Measurements from ENCODE around the gene JAKMIP3. TPM values are rescaled to one million over a fixed set of nuclear protein-coding genes. Genes with fewer than 3 reads are reported as not detected.

The JAKMIP3 gene
- total and polyA plus RNA-seq, 2 donors (not counting 1 experiment from before 2014, with no cell fraction given), result 0.17 to 0.21 TPM

- Mint-ChIP-seq H3K27me3 (peaks cover 51% of the 10 kb centered on the region), H3K4me1 (peaks cover 12% of the 10 kb centered on the region), H3K9me3 (ENCODE audit: insufficient read depth) (no peaks in the 10 kb centered on the region), H3K27ac (no peak overlapping the region), H3K4me3 (no peak overlapping the region)
- DNase-seq (no peak), ATAC-seq (ENCODE audit: low read depth) (no peak)
- Histone ChIP-seq H3K4me2 (replicated peaks; ENCODE audit: low read depth, low read length, poor library complexity, severe bottlenecking) (no peak overlapping the region), H3K9ac (ENCODE audit: low read length) (no peak overlapping the region), H3K4me1 (ENCODE audit: control insufficient read depth in 2 of 2, insufficient read depth in 2 of 2, low read length in 2 of 2) (no peaks in the 10 kb centered on the region), H3K9me3 (ENCODE audit: control extremely low read depth in 1 of 3, control insufficient read depth in 2 of 3, insufficient read depth in 1 of 3, low read length in 2 of 3) (no peaks in the 10 kb centered on the region), H3K36me3 (replicated peaks in 1 of 2; ENCODE audit: control extremely low read depth in 1 of 2, control insufficient read depth in 1 of 2, extremely low read depth in 1 of 2, insufficient read depth in 2 of 2, low read length in 1 of 2) (no peaks in the 10 kb centered on the region), H3K4me3 (ENCODE audit: control extremely low read depth in 1 of 5, extremely low read depth in 1 of 5, insufficient read depth in 1 of 5, low read depth in 2 of 5, low read length in 4 of 5) (no peak overlapping the region), H3K27ac (ENCODE audit: low read length in 2 of 2) (no peak overlapping the region), H2AFZ (ENCODE audit: insufficient read depth, low read depth, low read length, poor library complexity, severe bottlenecking) (no peak overlapping the region), H3K27me3 (replicated peaks in 1 of 4; ENCODE audit: control extremely low read depth in 1 of 4, control insufficient read depth in 3 of 4, insufficient read depth in 4 of 4, low read length in 3 of 4) (peaks cover 0 to 36% (median 6%) of the 10 kb centered on the region in 4 experiments), H3K79me2 (ENCODE audit: control insufficient read depth, insufficient read depth, low read length) (no peaks in the 10 kb centered on the region), H4K20me1 (ENCODE audit: control insufficient read depth, insufficient read depth, low read length, poor library complexity, severe bottlenecking) (no peaks in the 10 kb centered on the region)
- WGBS (ENCODE audit: insufficient coverage), result 82% methylated on average over 8 of the region's 9 CpGs
- ChIA-PET CTCF (interaction anchor here (0.6 to 1.1 kb wide), 2 partner anchors 17 to 152 kb away, joined by 3 read pairs; no protein-coding TSS in a partner anchor), POLR2A (no interaction called here)
- no peak for TF ChIP-seq EZH2 (IDR thresholded peaks at IDR 0.05; ENCODE audit: borderline replicate concordance, insufficient read depth, low read depth, low read length, poor library complexity, severe bottlenecking)
- TF ChIP-seq, protein P1, sequence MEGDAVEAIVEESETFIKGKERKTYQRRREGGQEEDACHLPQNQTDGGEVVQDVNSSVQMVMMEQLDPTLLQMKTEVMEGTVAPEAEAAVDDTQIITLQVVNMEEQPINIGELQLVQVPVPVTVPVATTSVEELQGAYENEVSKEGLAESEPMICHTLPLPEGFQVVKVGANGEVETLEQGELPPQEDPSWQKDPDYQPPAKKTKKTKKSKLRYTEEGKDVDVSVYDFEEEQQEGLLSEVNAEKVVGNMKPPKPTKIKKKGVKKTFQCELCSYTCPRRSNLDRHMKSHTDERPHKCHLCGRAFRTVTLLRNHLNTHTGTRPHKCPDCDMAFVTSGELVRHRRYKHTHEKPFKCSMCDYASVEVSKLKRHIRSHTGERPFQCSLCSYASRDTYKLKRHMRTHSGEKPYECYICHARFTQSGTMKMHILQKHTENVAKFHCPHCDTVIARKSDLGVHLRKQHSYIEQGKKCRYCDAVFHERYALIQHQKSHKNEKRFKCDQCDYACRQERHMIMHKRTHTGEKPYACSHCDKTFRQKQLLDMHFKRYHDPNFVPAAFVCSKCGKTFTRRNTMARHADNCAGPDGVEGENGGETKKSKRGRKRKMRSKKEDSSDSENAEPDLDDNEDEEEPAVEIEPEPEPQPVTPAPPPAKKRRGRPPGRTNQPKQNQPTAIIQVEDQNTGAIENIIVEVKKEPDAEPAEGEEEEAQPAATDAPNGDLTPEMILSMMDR (IDR thresholded peaks at IDR 0.05), result no peak
- intact Hi-C loops (cut with micrococcal nuclease), result no loop called here
Observed at GRCh38 chr10:132040046-132040445, 25.7 kb upstream of the JAKMIP3 start.

DNA sequence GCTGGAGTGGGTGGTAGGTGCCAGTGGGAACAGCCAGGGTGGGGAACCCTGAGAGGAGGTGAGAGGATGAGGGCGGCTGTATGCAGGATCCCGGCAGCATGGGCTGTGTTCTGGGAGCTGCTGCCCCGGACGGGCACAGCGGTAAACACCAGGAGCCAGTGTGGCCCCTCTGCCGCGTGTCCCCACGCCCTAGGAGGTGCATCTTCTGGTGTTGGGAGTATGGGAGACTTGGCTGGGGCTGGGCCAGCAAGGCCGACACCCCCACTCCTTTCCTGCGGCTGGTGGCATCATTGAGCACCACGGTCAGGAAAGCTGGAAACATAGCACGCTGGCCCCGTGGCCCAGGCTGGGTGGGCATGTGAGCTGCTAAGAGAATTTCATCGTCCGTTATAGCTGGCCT, 24.4 kb upstream of the JAKMIP3 start:
- no peaks in the 10 kb centered on the region for H4K20me1 ChIP-seq (ENCODE audit: control insufficient read depth, insufficient read depth, low read length, poor library complexity, severe bottlenecking)
- DNase-seq (no peak), ATAC-seq (ENCODE audit: low read depth) (no peak)
- H3K27me3 Mint-ChIP-seq, result peaks cover 47% of the 10 kb centered on the region
- no peak overlapping the region for H3K4me3 Mint-ChIP-seq
- POLR2A ChIA-PET, result no interaction called here
- H3K27ac Mint-ChIP-seq, result no peak overlapping the region
- CTCF ChIA-PET, result no interaction called here
- H3K4me3 ChIP-seq (ENCODE audit: control extremely low read depth in 1 of 5, extremely low read depth in 1 of 5, insufficient read depth in 1 of 5, low read depth in 2 of 5, low read length in 4 of 5), result no peak overlapping the region
- no peaks in the 10 kb centered on the region for H3K9me3 ChIP-seq (ENCODE audit: control extremely low read depth in 1 of 3, control insufficient read depth in 2 of 3, insufficient read depth in 1 of 3, low read length in 2 of 3)
- no peaks in the 10 kb centered on the region for H3K79me2 ChIP-seq (ENCODE audit: control insufficient read depth, insufficient read depth, low read length)
- no peak overlapping the region for H3K4me2 ChIP-seq (replicated peaks; ENCODE audit: low read depth, low read length, poor library complexity, severe bottlenecking)
- H3K9ac ChIP-seq (ENCODE audit: low read length), result no peak overlapping the region
- no peak overlapping the region for H2AFZ ChIP-seq (ENCODE audit: insufficient read depth, low read depth, low read length, poor library complexity, severe bottlenecking)
- WGBS (ENCODE audit: insufficient coverage), result 88% methylated on average over 15 of the region's 15 CpGs
- no peak overlapping the region for H3K27ac ChIP-seq (ENCODE audit: low read length in 2 of 2)
- H3K36me3 ChIP-seq (replicated peaks in 1 of 2; ENCODE audit: control extremely low read depth in 1 of 2, control insufficient read depth in 1 of 2, extremely low read depth in 1 of 2, insufficient read depth in 2 of 2, low read length in 1 of 2), result no peaks in the 10 kb centered on the region
- no peaks in the 10 kb centered on the region for H3K4me1 ChIP-seq (ENCODE audit: control insufficient read depth in 2 of 2, insufficient read depth in 2 of 2, low read length in 2 of 2)
- peaks cover 7% of the 10 kb centered on the region for H3K4me1 Mint-ChIP-seq
- H3K9me3 Mint-ChIP-seq (ENCODE audit: insufficient read depth), result no peaks in the 10 kb centered on the region
- intact Hi-C loops (cut with micrococcal nuclease), result no loop called here
- peaks cover 0 to 26% (median 2%) of the 10 kb centered on the region in 4 experiments for H3K27me3 ChIP-seq (replicated peaks in 1 of 4; ENCODE audit: control extremely low read depth in 1 of 4, control insufficient read depth in 3 of 4, insufficient read depth in 4 of 4, low read length in 3 of 4)
- no peak for TF ChIP-seq EZH2 (IDR thresholded peaks at IDR 0.05; ENCODE audit: borderline replicate concordance, insufficient read depth, low read depth, low read length, poor library complexity, severe bottlenecking)
- TF ChIP-seq, protein P1 (IDR thresholded peaks at IDR 0.05), result no peak
